C4-2B (cell line): Measurements from ENCODE around the gene SPAG9.

ENCODE experiments used
- CTCF ChIP-seq: fragments of 450-650 bp; conservative IDR thresholded peaks from 2 replicates; pipeline ENCODE4 v1.5.1; 2017; ENCODE audit warnings: mild to moderate bottlenecking
- ZFX ChIP-seq: fragments of 450-650 bp; IDR thresholded peaks from 2 replicates; pipeline ENCODE4 v1.6.1; 2017

GRCh38 chr17:51115179-51115578, 5.5 kb downstream of the SPAG9 start:
- no peak for TF ChIP-seq CTCF
- TF ChIP-seq ZFX = no peak
